Right lobe of liver (tissue), 4 donors: ENCODE results near the gene OS9.

Source experiments
- POLR2A ChIP-seq: fragments of 450-650 bp; IDR thresholded peaks from one replicate; pipeline ENCODE4 v1.6.1; 2017; ENCODE audit warnings: antibody characterized with exemption, mild to moderate bottlenecking
- TF ChIP-seq, protein P1 (sequence below), 4 donors: fragments of 200-600 bp in 3 of 4; fragments of 450-650 bp in 1 of 4; IDR thresholded peaks; one replicate each; pipeline versions ENCODE4 v1.5.1 to v1.8.0; 2016 to 2022; ENCODE audit warnings: antibody characterized with exemption in 4 of 4, mild to moderate bottlenecking in 2 of 4
- donor health status: DM: no; HTN: no; CAD: no.
- donor health status: DM: no; HTN: no; CAD: no.
- donor health status: DM: no; HTN: yes; CAD: no.

- TF ChIP-seq, protein P1, sequence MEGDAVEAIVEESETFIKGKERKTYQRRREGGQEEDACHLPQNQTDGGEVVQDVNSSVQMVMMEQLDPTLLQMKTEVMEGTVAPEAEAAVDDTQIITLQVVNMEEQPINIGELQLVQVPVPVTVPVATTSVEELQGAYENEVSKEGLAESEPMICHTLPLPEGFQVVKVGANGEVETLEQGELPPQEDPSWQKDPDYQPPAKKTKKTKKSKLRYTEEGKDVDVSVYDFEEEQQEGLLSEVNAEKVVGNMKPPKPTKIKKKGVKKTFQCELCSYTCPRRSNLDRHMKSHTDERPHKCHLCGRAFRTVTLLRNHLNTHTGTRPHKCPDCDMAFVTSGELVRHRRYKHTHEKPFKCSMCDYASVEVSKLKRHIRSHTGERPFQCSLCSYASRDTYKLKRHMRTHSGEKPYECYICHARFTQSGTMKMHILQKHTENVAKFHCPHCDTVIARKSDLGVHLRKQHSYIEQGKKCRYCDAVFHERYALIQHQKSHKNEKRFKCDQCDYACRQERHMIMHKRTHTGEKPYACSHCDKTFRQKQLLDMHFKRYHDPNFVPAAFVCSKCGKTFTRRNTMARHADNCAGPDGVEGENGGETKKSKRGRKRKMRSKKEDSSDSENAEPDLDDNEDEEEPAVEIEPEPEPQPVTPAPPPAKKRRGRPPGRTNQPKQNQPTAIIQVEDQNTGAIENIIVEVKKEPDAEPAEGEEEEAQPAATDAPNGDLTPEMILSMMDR (IDR thresholded peaks at IDR 0.05) = no peak
- TF ChIP-seq POLR2A = no peak
Measured at GRCh38 chr12:57736741-57737466, 43.0 kb downstream of the OS9 start.
